Ishikawa (cell line): ENCODE measurements around the gene ZNF672.

Source experiments
- EP300 ChIP-seq: IDR thresholded peaks from 2 replicates; pipeline ENCODE4 v1.6.1; 2012; ENCODE audit warnings: borderline replicate concordance
- NFIC ChIP-seq: IDR thresholded peaks from 2 replicates; pipeline ENCODE4 v1.6.1; 2012
- TCF12 ChIP-seq: IDR thresholded peaks from 2 replicates; pipeline ENCODE4 v1.6.1; 2012; ENCODE audit warnings: low read depth
- YY1 ChIP-seq: IDR thresholded peaks from 2 replicates; pipeline ENCODE4 v1.6.1; 2012; ENCODE audit warnings: low read depth
- TF ChIP-seq, protein P1 (sequence below): IDR thresholded peaks from 2 replicates; pipeline ENCODE4 v1.6.1; 2012

DNA sequence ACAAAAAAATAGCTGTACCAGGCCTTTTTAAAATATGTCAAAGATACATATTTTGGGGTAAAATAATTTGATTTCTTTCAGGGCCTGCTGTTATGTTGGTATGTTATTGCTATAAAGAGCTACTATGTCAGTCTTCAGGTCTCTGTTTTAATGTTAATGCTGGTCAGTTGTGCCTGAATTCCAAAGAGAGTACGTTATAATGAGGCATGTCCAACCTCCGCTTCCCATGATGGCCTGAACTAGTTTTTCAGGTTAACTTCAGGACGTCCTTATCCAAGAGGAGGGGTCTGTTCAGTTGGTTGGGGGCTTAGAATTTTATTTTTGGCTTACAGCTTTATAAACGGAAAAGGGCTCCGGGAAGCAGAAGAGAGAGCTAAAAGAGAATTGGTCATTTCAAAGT is 47.6 kb upstream of the ZNF672 start:
- no peak for TF ChIP-seq EP300
- no peak for TF ChIP-seq YY1
- no peak for TF ChIP-seq NFIC
- TF ChIP-seq, protein P1, sequence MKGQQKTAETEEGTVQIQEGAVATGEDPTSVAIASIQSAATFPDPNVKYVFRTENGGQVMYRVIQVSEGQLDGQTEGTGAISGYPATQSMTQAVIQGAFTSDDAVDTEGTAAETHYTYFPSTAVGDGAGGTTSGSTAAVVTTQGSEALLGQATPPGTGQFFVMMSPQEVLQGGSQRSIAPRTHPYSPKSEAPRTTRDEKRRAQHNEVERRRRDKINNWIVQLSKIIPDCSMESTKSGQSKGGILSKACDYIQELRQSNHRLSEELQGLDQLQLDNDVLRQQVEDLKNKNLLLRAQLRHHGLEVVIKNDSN = no peak
- TF ChIP-seq TCF12 = no peak
